ENCODE data around the gene FILIP1L.

The FILIP1L gene

DNA sequence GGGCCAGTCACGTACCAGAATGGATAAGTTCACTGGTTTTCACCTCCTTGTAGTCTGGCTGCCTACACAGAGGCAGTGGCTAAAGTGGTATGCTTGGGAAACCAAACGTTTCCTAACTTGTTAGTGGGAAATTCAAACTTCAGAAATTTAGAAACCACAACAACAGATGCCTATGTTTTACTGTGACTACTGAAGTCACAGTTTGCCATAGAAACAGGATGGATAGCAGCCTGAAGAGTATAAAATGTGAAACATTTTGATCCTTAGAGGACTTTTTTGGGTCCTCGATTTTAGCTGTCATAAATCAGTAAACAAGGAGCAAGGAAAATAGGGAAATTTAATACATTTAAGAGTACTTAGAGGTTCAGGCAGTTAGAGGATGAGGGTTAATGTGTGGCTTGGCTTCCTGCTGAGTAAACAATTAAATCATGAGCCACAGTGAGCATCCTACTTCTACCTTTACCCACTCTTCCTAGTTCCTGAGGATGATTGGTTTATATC is 248.0 kb downstream of the FILIP1L start:
- H3K4me1 ChIP-seq (ENCODE audit: control insufficient read depth in 1 of 2, insufficient read depth in 1 of 2, low read depth in 1 of 2, low read length in 1 of 2) = no peaks in the 10 kb centered on the region
- no peaks in the 10 kb centered on the region for H3K9me3 ChIP-seq
- no peak overlapping the region for H3K4me3 ChIP-seq (ENCODE audit: low read depth in 1 of 2, low read length in 1 of 2)
- H3K27me3 ChIP-seq = no peaks in the 10 kb centered on the region
- no peaks in the 10 kb centered on the region for H3K36me3 ChIP-seq
- H3K27ac ChIP-seq = no peak overlapping the region
- TF ChIP-seq, protein P1, sequence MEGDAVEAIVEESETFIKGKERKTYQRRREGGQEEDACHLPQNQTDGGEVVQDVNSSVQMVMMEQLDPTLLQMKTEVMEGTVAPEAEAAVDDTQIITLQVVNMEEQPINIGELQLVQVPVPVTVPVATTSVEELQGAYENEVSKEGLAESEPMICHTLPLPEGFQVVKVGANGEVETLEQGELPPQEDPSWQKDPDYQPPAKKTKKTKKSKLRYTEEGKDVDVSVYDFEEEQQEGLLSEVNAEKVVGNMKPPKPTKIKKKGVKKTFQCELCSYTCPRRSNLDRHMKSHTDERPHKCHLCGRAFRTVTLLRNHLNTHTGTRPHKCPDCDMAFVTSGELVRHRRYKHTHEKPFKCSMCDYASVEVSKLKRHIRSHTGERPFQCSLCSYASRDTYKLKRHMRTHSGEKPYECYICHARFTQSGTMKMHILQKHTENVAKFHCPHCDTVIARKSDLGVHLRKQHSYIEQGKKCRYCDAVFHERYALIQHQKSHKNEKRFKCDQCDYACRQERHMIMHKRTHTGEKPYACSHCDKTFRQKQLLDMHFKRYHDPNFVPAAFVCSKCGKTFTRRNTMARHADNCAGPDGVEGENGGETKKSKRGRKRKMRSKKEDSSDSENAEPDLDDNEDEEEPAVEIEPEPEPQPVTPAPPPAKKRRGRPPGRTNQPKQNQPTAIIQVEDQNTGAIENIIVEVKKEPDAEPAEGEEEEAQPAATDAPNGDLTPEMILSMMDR (IDR thresholded peaks at IDR 0.05) = no peak

DNA sequence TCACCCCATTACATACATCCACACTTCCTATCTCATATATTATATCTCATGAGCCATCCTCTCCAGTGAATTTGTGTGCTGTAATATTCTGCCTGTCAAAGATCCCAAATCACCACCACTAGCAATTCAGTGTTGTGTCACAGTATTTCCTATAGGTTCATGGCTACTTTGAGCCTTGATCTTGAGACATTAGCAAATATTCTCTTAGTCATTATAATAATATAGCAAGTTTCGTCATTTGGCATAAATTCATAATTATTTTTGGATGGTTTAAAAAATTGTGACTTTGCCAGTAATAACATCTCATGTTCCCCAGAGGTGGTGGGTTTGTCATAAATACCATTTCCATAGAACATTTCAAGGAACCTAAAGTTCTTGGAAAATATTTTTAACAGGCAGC is 249.0 kb downstream of the FILIP1L start:
- H3K36me3 ChIP-seq = no peaks in the 10 kb centered on the region
- no peaks in the 10 kb centered on the region for H3K9me3 ChIP-seq
- H3K4me3 ChIP-seq (ENCODE audit: low read depth in 1 of 2, low read length in 1 of 2) = no peak overlapping the region
- TF ChIP-seq, protein P1 (IDR thresholded peaks at IDR 0.05) = no peak
- no peak overlapping the region for H3K27ac ChIP-seq
- H3K4me1 ChIP-seq (ENCODE audit: control insufficient read depth in 1 of 2, insufficient read depth in 1 of 2, low read depth in 1 of 2, low read length in 1 of 2) = no peaks in the 10 kb centered on the region
- H3K27me3 ChIP-seq = no peaks in the 10 kb centered on the region

DNA sequence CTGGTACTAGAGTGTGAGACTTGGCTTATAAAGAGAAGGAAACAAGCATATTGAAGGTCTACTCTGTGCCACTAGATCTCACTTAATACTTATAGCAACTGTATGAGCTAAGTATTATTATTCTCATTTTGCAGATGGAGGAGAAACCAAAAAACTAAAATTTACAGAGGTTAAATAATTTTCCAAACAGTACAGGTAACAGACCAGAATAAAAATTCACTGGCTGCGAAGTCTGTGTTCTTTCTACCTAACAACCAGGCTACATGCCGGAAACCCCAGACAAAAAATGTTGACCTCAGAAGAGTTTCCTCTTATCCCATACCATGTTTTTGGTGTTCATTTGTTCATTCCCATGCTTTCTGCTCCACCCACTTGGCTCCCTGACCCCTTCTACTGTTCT is 250.0 kb downstream of the FILIP1L start:
- Histone ChIP-seq H3K4me3 (ENCODE audit: low read depth in 1 of 2, low read length in 1 of 2) (no peak overlapping the region), H3K4me1 (ENCODE audit: control insufficient read depth in 1 of 2, insufficient read depth in 1 of 2, low read depth in 1 of 2, low read length in 1 of 2) (no peaks in the 10 kb centered on the region), H3K27me3 (no peaks in the 10 kb centered on the region), H3K27ac (no peak overlapping the region), H3K9me3 (no peaks in the 10 kb centered on the region), H3K36me3 (no peaks in the 10 kb centered on the region)
- TF ChIP-seq, protein P1 (IDR thresholded peaks at IDR 0.05) = no peak

DNA sequence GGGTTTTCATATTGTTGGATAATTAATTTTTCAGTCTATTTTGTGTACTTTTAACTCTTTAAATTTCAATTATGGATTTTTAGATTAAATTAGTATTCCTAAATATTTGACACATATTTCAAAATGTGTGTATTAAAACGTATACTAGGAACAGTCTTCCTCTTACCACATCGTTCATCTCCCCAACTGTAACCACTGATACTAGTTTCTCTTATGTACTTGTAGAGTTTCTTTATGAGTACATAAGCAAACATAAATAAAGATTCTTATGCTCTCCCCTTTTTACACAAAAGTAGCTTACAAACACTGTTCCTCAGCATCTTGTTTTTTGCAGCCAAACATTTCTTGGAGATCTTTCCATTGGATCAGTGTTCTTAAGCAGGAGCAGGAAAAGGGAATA is 250.7 kb downstream of the FILIP1L start:
- TF ChIP-seq, protein P1 (IDR thresholded peaks at IDR 0.05) = no peak
- no peaks in the 10 kb centered on the region for H3K36me3 ChIP-seq

DNA sequence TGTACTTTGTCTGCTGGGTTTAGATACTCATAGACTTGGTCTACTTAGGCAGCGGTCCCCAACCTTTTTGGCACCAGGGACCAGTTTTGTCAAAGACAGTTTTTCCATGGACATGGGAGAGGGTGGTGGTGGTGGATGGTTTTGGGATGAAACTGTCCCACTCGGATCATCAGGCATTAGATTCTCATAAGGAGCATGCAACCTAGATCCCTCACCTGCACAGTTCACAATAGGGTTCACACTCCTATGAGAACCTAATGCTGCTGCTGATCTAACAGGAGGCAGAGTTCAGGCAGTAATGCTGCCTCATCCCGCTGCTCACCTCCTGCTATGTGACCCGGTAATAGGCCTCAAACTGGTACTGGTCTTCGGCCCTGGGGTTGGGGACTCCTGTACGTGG is 251.3 kb downstream of the FILIP1L start:
- Histone ChIP-seq H3K4me3 (ENCODE audit: low read depth in 1 of 2, low read length in 1 of 2) (no peak overlapping the region), H3K4me1 (ENCODE audit: control insufficient read depth in 1 of 2, insufficient read depth in 1 of 2, low read depth in 1 of 2, low read length in 1 of 2) (no peaks in the 10 kb centered on the region), H3K27me3 (no peaks in the 10 kb centered on the region), H3K9me3 (no peaks in the 10 kb centered on the region), H3K36me3 (no peaks in the 10 kb centered on the region), H3K27ac (no peak overlapping the region)
- TF ChIP-seq, protein P1 (IDR thresholded peaks at IDR 0.05) = no peak

More for the DNA sequence above, 250.7 kb downstream of the FILIP1L start:
- H3K4me3 ChIP-seq (ENCODE audit: low read depth in 1 of 2, low read length in 1 of 2) = no peak overlapping the region
- no peaks in the 10 kb centered on the region for H3K9me3 ChIP-seq
- no peaks in the 10 kb centered on the region for H3K4me1 ChIP-seq (ENCODE audit: control insufficient read depth in 1 of 2, insufficient read depth in 1 of 2, low read depth in 1 of 2, low read length in 1 of 2)
- H3K27ac ChIP-seq = no peak overlapping the region
- H3K27me3 ChIP-seq = no peaks in the 10 kb centered on the region

DNA sequence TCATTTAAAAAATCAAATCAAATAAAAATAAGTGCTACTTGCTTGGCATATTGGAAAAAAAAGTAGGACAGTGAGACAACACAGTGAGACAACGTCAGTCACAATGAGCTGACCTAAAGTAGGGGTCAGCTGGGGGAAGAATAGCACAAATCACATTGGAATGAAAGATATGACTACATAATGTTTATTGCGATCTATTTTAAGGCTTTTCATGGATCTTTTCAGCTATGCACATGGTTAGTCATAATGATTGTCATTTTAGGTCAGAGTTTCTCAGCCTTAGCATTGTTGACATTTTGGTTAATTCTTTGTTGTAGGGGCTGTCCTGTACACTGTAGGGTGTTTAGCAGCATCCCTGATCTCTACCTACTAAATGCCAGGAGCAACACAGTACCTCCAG is 252.1 kb downstream of the FILIP1L start:
- H3K27me3 ChIP-seq = no peaks in the 10 kb centered on the region
- no peak overlapping the region for H3K4me3 ChIP-seq (ENCODE audit: low read depth in 1 of 2, low read length in 1 of 2)
- no peaks in the 10 kb centered on the region for H3K4me1 ChIP-seq (ENCODE audit: control insufficient read depth in 1 of 2, insufficient read depth in 1 of 2, low read depth in 1 of 2, low read length in 1 of 2)
- H3K27ac ChIP-seq = no peak overlapping the region
- TF ChIP-seq, protein P1 (IDR thresholded peaks at IDR 0.05) = no peak
- H3K9me3 ChIP-seq = no peaks in the 10 kb centered on the region
- H3K36me3 ChIP-seq = no peaks in the 10 kb centered on the region

Data from neutrophil (primary cell).